Breast epithelium (tissue), 4 donors: ENCODE data around the gene METRNL. TPM values are rescaled to one million over a fixed set of nuclear protein-coding genes. Genes with fewer than 3 reads are reported as not detected.
"Not testable (repeated sequence)": the region's sequence is repeated elsewhere in the genome, so short reads cannot be mapped to it uniquely, and the experiment has no call there.

Experiments
- DNase-seq, 2 donors: peaks; one replicate each; pipeline ENCODE4 v3.0.0-alpha.2; 2019; ENCODE audit warnings: low spot score in 2 of 2
- H3K27ac ChIP-seq, 2 donors: fragments of 200-600 bp; sonication (generic) in 1 of 2; one replicate each; pipeline ENCODE4 v1.5.1; 2016 to 2019; ENCODE audit warnings: mild to moderate bottlenecking in 1 of 2
- H3K27me3 ChIP-seq, 2 donors: fragments of 200-600 bp; sonication (generic) in 1 of 2; one replicate each; pipeline versions ENCODE4 v1.5.1 to v1.6.0; 2017 to 2019; ENCODE audit warnings: control low read depth in 1 of 2, mild to moderate bottlenecking in 1 of 2
- H3K36me3 ChIP-seq: fragments of 200-600 bp; one replicate; pipeline ENCODE4 v1.5.1; 2019
- H3K4me1 ChIP-seq, 2 donors: fragments of 200-600 bp; sonication (generic); one replicate each; pipeline ENCODE4 v1.5.1; 2016 to 2019; ENCODE audit warnings: control low read depth in 1 of 2
- H3K4me3 ChIP-seq, 3 donors: fragments of 200-600 bp; sonication (generic); 1 replicate in 2 of 3; 2 replicates in 1 of 3; pipeline ENCODE4 v1.5.1; 2016 to 2019; ENCODE audit warnings: mild to moderate bottlenecking in 3 of 3, moderate library complexity in 2 of 3
- H3K9me3 ChIP-seq, 2 donors: fragments of 200-600 bp; sonication (generic) in 1 of 2; one replicate each; pipeline ENCODE4 v1.5.1; 2016 to 2019; ENCODE audit warnings: control low read depth in 1 of 2
- POLR2A ChIP-seq: fragments of 450-650 bp; IDR thresholded peaks from one replicate; pipeline ENCODE4 v1.6.1; 2016; ENCODE audit warnings: antibody characterized with exemption, mild to moderate bottlenecking, moderate library complexity
- POLR2AphosphoS5 ChIP-seq, 3 donors: sonication (generic); formaldehyde crosslinking; IDR thresholded peaks; one replicate each; pipeline ENCODE4 v1.6.1; 2017; ENCODE audit warnings: antibody characterized with exemption in 3 of 3
- intact Hi-C: fragments of 100-400 bp; cut with DNase I; formaldehyde crosslinking; loops from one replicate; pipeline ENCODE4 v1.15.1; 2023; ENCODE audit warnings: low total_unique reads
- total RNA-seq, 3 donors: library from RNA; depleted of rRNA; stranded (reverse); fragments of >200 nt; gene quantifications; one replicate each; pipeline ENCODE4 v1.1.0, GENCODE V29; 2016
- TF ChIP-seq, protein P1 (sequence below), 3 donors: fragments of 450-650 bp; IDR thresholded peaks; one replicate each; pipeline ENCODE4 v1.5.1; 2016 to 2017; ENCODE audit warnings: antibody characterized with exemption in 3 of 3, mild to moderate bottlenecking in 3 of 3, moderate library complexity in 3 of 3

METRNL gene, protein sequence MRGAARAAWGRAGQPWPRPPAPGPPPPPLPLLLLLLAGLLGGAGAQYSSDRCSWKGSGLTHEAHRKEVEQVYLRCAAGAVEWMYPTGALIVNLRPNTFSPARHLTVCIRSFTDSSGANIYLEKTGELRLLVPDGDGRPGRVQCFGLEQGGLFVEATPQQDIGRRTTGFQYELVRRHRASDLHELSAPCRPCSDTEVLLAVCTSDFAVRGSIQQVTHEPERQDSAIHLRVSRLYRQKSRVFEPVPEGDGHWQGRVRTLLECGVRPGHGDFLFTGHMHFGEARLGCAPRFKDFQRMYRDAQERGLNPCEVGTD
- total RNA-seq, result 100 to 1,000 TPM in 1 of 3 donors, 10 to 100 TPM in 2; 41.6 to 102 (median 54.1) TPM

DNA sequence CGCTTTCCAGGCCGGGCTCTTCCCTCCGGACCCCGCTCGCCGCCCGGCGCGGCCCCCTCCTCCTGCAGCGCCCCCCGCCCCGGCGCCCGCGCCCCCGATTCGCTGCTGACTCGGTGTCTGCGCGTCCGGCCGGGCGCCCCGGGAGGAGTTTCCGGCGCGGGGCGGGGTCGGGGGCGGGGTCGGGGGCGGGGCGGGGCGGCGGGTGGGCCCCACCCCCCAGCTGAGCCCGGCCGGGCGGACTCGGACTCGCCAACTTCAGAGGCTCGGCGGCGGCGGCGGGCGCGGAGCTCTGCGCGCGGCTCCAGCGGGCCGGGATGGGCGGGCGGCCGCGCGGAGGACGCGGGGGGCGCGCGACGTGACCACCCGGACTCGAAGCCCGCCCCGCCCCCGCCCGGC is at the start of gene METRNL:
Gene METRNL (plus strand): TSS at position 258 of the 396 bp plus-strand sequence. CDS start 207 bp downstream, outside the sequence.
- H3K4me1 ChIP-seq, result peaks cover 0 to 1% of the 10 kb centered on the region in 2 donors
- DNase-seq, result peak; percentile 55 to 78
- peak within 1 kb of the TSS; percentile 77 to 98 (median 89) for H3K4me3 ChIP-seq
- no peaks in the 10 kb centered on the region for H3K36me3 ChIP-seq
- peak within 1 kb of the TSS; percentile 83 to 95 for H3K27ac ChIP-seq
- TF ChIP-seq POLR2AphosphoS5 (IDR thresholded peaks at IDR 0.05), result peak in 2 of 3 donors; percentile 62 to 66
- TF ChIP-seq, protein P1, sequence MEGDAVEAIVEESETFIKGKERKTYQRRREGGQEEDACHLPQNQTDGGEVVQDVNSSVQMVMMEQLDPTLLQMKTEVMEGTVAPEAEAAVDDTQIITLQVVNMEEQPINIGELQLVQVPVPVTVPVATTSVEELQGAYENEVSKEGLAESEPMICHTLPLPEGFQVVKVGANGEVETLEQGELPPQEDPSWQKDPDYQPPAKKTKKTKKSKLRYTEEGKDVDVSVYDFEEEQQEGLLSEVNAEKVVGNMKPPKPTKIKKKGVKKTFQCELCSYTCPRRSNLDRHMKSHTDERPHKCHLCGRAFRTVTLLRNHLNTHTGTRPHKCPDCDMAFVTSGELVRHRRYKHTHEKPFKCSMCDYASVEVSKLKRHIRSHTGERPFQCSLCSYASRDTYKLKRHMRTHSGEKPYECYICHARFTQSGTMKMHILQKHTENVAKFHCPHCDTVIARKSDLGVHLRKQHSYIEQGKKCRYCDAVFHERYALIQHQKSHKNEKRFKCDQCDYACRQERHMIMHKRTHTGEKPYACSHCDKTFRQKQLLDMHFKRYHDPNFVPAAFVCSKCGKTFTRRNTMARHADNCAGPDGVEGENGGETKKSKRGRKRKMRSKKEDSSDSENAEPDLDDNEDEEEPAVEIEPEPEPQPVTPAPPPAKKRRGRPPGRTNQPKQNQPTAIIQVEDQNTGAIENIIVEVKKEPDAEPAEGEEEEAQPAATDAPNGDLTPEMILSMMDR (IDR thresholded peaks at IDR 0.05), result no peak
- intact Hi-C loops, result no loop called here
- H3K27me3 ChIP-seq, result no peaks in the 10 kb centered on the region
- no peaks in the 10 kb centered on the region for H3K9me3 ChIP-seq

DNA sequence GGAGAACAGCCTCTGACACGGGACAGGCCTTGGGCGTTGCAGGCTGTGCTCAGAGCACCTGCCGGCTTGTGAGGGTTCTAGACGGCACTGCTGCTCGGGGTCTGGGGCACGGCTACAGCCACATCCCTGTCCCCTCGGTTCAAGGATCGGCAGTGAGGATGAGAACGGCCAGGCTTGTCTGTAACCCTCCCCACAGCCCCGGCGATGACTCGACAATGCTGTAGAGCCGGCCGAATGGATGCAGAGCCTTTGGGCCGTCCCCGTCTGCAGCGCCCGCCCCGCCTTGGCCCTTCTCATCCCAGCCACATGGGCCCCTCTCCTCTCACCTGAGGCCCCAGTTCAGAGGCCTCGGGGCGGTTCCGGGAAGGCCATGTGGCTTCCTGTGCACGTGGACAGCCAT is 49.0 kb upstream of the METRNL start:
- H3K9me3 ChIP-seq, result no peaks in the 10 kb centered on the region
- no peak overlapping the region for H3K27ac ChIP-seq
- intact Hi-C loops, result no loop called here
- no peak overlapping the region for H3K4me3 ChIP-seq
- no peaks in the 10 kb centered on the region for H3K4me1 ChIP-seq
- H3K36me3 ChIP-seq, result no peaks in the 10 kb centered on the region
- no peaks in the 10 kb centered on the region for H3K27me3 ChIP-seq
- no peak for DNase-seq
- TF ChIP-seq POLR2A, result no peak
- no peak for TF ChIP-seq POLR2AphosphoS5 (IDR thresholded peaks at IDR 0.05)
- TF ChIP-seq, protein P1 (IDR thresholded peaks at IDR 0.05), result no peak

DNA sequence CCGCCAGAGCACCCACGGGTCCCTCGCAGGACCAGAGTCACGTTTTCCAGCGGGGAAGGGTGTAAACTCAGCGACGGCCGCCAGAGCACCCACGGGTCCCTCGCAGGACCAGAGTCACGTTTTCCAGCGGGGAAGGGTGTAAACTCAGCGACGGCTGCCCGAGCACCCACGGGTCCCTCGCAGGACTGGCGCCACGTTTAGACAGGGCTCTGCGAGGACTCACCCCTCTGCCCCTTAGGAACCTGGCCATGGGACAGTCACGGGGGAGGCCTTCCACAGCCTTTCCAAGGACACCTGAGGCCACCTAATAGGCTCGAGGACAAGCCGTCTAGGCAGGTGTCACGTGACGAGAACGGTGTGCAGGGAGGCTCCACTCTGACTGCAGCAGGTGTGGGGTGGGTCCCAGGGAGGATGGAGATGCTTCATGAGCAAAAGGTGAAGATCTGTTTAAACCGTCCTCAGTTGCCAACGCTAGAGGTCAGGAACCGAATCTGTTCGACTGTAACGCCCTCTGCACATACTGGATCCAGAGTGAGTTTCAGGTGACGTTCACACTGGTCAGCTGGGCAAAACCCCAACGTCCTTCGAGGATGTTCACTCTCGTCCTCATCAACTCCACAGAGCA is 48.0 kb upstream of the METRNL start:
- no peaks in the 10 kb centered on the region for H3K27me3 ChIP-seq
- H3K4me1 ChIP-seq, result no peaks in the 10 kb centered on the region
- no peaks in the 10 kb centered on the region for H3K36me3 ChIP-seq
- no peak overlapping the region for H3K4me3 ChIP-seq
- TF ChIP-seq, protein P1 (IDR thresholded peaks at IDR 0.05), result no peak
- TF ChIP-seq POLR2AphosphoS5 (IDR thresholded peaks at IDR 0.05) (no peak), POLR2A (no peak)
- H3K27ac ChIP-seq, result no peak overlapping the region
- no peaks in the 10 kb centered on the region for H3K9me3 ChIP-seq
- no peak for DNase-seq
- intact Hi-C loops, result no loop called here

DNA sequence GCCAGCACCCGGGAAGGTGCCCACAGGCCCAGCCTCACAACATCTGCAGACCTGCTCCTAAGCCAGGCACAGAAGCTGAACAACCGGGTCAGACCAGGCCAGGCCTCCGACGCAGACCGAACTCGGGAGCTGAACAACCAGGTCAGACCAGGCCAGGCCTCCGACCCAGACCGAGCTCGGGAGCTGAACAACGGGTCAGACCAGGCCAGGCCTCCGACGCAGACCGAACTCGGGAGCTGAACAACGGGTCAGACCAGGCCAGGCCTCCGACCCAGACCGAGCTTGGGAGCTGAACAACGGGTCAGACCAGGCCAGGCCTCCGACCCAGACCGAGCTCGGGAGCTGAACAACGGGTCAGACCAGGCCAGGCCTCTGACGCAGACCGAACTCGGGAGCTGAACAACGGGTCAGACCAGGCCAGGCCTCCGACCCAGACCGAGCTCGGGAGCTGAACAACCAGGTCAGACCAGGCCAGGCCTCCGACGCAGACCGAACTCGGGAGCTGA is 47.4 kb upstream of the METRNL start:
- H3K9me3 ChIP-seq, DNase-seq, H3K4me3 ChIP-seq, H3K36me3 ChIP-seq, H3K27ac ChIP-seq, H3K4me1 ChIP-seq, intact Hi-C loops, H3K27me3 ChIP-seq: not testable (repeated sequence)

DNA sequence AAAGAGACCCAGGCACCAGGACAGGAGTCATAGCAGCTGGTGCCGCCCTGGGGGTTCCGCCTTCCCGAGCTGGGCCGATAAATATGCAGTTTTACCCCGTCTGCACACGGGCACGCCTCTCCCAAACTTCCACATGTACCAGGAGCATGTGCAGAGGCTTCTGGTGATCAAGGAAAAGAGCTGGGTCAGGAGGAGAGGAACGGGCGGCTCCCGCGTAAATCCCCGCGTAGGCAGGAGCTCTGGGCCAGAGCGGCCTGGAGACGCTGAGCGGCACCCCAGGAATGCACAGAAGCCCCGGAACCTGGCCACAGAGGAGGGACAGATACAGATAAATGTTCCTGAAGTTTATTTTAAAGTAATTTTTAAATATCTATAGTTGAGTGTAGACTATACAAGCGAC is 46.6 kb upstream of the METRNL start:
- no peak for TF ChIP-seq POLR2AphosphoS5 (IDR thresholded peaks at IDR 0.05)
- TF ChIP-seq POLR2A, result no peak
- TF ChIP-seq, protein P1 (IDR thresholded peaks at IDR 0.05), result no peak

More for the DNA sequence above, 46.6 kb upstream of the METRNL start:
- Histone ChIP-seq H3K9me3 (no peaks in the 10 kb centered on the region), H3K4me3 (no peak overlapping the region), H3K36me3 (no peaks in the 10 kb centered on the region), H3K27ac (no peak overlapping the region), H3K27me3 (no peaks in the 10 kb centered on the region), H3K4me1 (no peaks in the 10 kb centered on the region)
- no peak for DNase-seq
- intact Hi-C loops, result no loop called here
